ENCODE results near the gene NTNG2.

DNA sequence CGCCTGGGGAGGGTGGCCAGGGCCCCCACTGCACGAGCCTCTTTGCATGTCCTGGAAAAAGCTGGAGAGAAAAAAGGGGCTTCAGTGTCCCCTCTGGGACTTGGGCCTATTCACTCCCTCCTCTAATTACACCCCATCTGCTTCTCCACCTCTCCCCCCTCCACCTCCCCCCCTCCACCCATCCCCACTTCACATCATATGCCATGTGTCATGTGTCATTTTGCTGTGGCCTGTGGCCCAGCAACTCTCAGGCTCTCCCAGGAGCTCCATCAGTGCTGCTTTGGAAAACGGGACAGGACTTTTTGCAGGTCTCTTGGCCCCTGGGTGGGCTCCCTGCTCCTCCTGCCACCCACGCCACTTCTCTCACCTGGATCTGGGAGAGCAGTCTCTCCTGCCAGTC, 68.7 kb downstream of the NTNG2 start:
- TF ChIP-seq, protein P1, sequence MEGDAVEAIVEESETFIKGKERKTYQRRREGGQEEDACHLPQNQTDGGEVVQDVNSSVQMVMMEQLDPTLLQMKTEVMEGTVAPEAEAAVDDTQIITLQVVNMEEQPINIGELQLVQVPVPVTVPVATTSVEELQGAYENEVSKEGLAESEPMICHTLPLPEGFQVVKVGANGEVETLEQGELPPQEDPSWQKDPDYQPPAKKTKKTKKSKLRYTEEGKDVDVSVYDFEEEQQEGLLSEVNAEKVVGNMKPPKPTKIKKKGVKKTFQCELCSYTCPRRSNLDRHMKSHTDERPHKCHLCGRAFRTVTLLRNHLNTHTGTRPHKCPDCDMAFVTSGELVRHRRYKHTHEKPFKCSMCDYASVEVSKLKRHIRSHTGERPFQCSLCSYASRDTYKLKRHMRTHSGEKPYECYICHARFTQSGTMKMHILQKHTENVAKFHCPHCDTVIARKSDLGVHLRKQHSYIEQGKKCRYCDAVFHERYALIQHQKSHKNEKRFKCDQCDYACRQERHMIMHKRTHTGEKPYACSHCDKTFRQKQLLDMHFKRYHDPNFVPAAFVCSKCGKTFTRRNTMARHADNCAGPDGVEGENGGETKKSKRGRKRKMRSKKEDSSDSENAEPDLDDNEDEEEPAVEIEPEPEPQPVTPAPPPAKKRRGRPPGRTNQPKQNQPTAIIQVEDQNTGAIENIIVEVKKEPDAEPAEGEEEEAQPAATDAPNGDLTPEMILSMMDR (tag by site-specific recombination; IDR thresholded peaks at IDR 0.05) = no peak
- no peak for TF ChIP-seq ZNF202 (tag by site-specific recombination; IDR thresholded peaks at IDR 0.05; ENCODE audit: borderline replicate concordance)
- TF ChIP-seq ZNF274 (IDR thresholded peaks at IDR 0.05; ENCODE audit: low read length) = no peak
- no peak for TF ChIP-seq ZNF274 (tag by site-specific recombination; IDR thresholded peaks at IDR 0.05; ENCODE audit: borderline replicate concordance)
- no peak for TF ChIP-seq SP3 (tag by site-specific recombination; IDR thresholded peaks at IDR 0.05)
- no peak for TF ChIP-seq ZNF521 (tag by site-specific recombination; IDR thresholded peaks at IDR 0.05)
- TF ChIP-seq ZBTB1 (tag by site-specific recombination; IDR thresholded peaks at IDR 0.05) = no peak
